ENCODE data around the gene MACROH2A1. TPM values are rescaled to one million over a fixed set of nuclear protein-coding genes. Genes with fewer than 3 reads are reported as not detected.
A peak's percentile ranks its signal among the peaks of the same experiment; 100 is the strongest.

MACROH2A1 gene
- total and polyA plus RNA-seq, 10 of the 15 experiments (the other 5 are each of a cell fraction or from before 2014, with no cell fraction given) = 45.7 to 230 (median 196) TPM

DNA sequence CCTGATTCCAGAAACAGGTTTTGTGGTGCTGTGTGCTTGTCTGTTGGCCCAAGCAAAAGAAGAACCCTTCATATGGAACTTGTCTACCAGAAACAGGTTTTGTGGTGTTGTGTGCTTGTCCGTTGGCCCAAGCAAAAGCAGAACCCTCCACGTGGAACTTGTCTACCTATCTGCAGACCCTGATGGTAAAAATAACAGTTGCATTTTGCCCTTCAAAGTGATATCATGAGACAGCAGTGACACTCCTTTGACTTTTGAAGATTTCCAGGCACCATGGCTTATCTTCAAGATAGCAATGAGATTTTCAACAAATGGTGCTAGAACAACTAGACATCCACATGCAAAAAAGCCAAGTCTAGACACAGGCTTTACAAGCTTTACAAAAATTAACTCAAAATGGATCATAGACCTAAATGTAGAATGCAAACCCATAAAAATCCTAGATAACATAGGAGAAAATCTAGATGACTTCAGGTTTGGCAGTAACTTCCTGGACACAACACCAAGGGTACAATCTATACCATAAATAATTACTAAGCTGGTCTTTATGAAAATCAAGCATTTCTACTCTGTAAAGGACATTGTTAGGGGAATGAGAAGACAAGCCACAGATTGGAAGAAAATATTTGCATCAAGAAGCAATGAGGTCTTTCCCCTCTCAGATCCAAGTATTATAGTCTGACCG, 16.8 kb downstream of the MACROH2A1 start (continued):
- TF ChIP-seq, protein P1, sequence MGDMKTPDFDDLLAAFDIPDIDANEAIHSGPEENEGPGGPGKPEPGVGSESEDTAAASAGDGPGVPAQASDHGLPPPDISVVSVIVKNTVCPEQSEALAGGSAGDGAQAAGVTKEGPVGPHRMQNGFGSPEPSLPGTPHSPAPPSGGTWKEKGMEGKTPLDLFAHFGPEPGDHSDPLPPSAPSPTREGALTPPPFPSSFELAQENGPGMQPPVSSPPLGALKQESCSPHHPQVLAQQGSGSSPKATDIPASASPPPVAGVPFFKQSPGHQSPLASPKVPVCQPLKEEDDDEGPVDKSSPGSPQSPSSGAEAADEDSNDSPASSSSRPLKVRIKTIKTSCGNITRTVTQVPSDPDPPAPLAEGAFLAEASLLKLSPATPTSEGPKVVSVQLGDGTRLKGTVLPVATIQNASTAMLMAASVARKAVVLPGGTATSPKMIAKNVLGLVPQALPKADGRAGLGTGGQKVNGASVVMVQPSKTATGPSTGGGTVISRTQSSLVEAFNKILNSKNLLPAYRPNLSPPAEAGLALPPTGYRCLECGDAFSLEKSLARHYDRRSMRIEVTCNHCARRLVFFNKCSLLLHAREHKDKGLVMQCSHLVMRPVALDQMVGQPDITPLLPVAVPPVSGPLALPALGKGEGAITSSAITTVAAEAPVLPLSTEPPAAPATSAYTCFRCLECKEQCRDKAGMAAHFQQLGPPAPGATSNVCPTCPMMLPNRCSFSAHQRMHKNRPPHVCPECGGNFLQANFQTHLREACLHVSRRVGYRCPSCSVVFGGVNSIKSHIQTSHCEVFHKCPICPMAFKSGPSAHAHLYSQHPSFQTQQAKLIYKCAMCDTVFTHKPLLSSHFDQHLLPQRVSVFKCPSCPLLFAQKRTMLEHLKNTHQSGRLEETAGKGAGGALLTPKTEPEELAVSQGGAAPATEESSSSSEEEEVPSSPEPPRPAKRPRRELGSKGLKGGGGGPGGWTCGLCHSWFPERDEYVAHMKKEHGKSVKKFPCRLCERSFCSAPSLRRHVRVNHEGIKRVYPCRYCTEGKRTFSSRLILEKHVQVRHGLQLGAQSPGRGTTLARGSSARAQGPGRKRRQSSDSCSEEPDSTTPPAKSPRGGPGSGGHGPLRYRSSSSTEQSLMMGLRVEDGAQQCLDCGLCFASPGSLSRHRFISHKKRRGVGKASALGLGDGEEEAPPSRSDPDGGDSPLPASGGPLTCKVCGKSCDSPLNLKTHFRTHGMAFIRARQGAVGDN (IDR thresholded peaks at IDR 0.05) = no peak
- TF ChIP-seq IKZF2 (IDR thresholded peaks at IDR 0.05) (no peak), RAD51 (IDR thresholded peaks at IDR 0.05) (no peak), FOXK2 (IDR thresholded peaks at IDR 0.05) (no peak)

DNA sequence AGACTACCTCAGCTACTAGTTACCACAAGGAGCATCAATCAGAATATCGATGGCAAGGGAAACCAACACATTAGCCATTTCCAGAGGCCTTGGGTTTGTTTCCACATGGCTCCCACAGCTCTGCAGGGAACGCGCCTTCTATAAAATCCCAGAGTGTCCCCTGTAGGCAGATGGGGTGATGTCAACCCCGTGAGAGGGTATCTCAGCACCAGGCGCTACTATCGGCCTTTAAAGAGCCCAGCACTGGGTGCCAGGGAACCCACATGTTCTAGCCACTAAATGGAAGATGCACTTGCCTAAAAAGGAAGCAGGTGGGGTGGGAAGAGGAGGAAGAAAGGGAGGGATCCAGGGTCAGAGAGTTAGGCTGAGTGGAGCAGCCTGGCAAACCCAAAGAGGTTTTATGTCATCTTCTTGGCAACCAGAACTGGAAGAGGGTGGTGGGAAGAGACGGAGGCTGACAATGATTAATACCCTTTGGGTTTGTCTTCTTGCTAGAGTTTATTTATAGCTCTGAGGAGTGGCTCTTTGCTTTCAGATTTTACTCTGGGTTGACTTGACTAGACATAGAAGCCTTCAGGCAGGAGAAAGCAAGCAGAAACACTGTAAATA, 19.9 kb downstream of the MACROH2A1 start:
- no TSS peak for BruUV-seq (replicated peaks)
- 89% methylated on average over 7 of the region's 7 CpGs for WGBS (ENCODE audit: insufficient coverage, insufficient replicate concordance, low lambda C conversion rate, missing lambda C conversion rate)
- intact Hi-C loops (cut with micrococcal nuclease; ENCODE audit: unreplicated experiment) = no loop called here

More for the DNA sequence above, 19.9 kb downstream of the MACROH2A1 start:
- H4K20me1 ChIP-seq (ENCODE audit: control insufficient read depth, insufficient read depth) = no peaks in the 10 kb centered on the region; the same call in 1 of the 2 replicates
- no peaks in the 10 kb centered on the region for H3K9me3 ChIP-seq (replicated peaks; ENCODE audit: control insufficient read depth, insufficient read depth, low read length)
- TF ChIP-seq GATAD2B (conservative IDR thresholded peaks at IDR 0.05; ENCODE audit: low read depth) (no peak), ZNF274 (IDR thresholded peaks at IDR 0.05; ENCODE audit: insufficient read depth, insufficient read length) (no peak), MYB (IDR thresholded peaks at IDR 0.05; ENCODE audit: borderline replicate concordance, low read depth, low read length) (no peak), BMI1 (IDR thresholded peaks at IDR 0.05; ENCODE audit: borderline replicate concordance) (no peak), ESRRA (IDR thresholded peaks at IDR 0.05; ENCODE audit: low read length) (no peak)
- TF ChIP-seq, protein P2, sequence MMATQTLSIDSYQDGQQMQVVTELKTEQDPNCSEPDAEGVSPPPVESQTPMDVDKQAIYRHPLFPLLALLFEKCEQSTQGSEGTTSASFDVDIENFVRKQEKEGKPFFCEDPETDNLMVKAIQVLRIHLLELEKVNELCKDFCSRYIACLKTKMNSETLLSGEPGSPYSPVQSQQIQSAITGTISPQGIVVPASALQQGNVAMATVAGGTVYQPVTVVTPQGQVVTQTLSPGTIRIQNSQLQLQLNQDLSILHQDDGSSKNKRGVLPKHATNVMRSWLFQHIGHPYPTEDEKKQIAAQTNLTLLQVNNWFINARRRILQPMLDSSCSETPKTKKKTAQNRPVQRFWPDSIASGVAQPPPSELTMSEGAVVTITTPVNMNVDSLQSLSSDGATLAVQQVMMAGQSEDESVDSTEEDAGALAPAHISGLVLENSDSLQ (IDR thresholded peaks at IDR 0.05) = peak; percentile 23; the same call in 1 of the 2 replicates
- no peaks in the 10 kb centered on the region; the same call in 1 of the 2 replicates for H3K79me2 ChIP-seq (ENCODE audit: control insufficient read depth, insufficient read depth, low read length)
- in situ Hi-C loops (cut with MboI) = no loop called here
- H3K4me1 ChIP-seq (ENCODE audit: control insufficient read depth, insufficient read depth, low read length) = peaks cover 13% of the 10 kb centered on the region
- SMC1A ChIA-PET (ENCODE audit: uncharacterized antibody, unreplicated experiment) = no interaction called here
- peaks cover 38 to 67% of the 10 kb centered on the region in 2 experiments for H3K36me3 ChIP-seq (ENCODE audit: control insufficient read depth in 2 of 2, insufficient read depth in 2 of 2, low read length in 1 of 2)
- H3K9ac ChIP-seq (ENCODE audit: control insufficient read depth, insufficient read depth, low read length) = no peak overlapping the region
- H3K27me3 ChIP-seq (replicated peaks in 1 of 2; ENCODE audit: control insufficient read depth in 2 of 2, insufficient read depth in 2 of 2, low read length in 1 of 2) = no peaks in the 10 kb centered on the region
- CTCF ChIA-PET = interaction anchor here (1.9 kb wide), 1 partner anchor 84 kb away, joined by 6 read pairs; no protein-coding TSS in a partner anchor
- H3K4me3 ChIP-seq = no peak overlapping the region
- no peak overlapping the region for H2AFZ ChIP-seq (ENCODE audit: control insufficient read depth, low read depth, low read length)
- FAIRE-seq (no peak), DNase-seq (ENCODE audit: low read depth, low spot score) (no peak), ATAC-seq (no peak)
- POLR2A ChIA-PET = no interaction called here
- H3K4me2 ChIP-seq (ENCODE audit: control insufficient read depth, insufficient read depth) = no peak overlapping the region
- RAD21 ChIA-PET (ENCODE audit: unreplicated experiment) = no interaction called here
- H3K27ac ChIP-seq (ENCODE audit: control insufficient read depth, insufficient read depth) = no peak overlapping the region
